WTC11 (cell line): ENCODE measurements around the gene SLC8B1.

Source experiments
- ATF3 ChIP-seq: sonication (generic); formaldehyde crosslinking; conservative IDR thresholded peaks from 2 replicates; pipeline ENCODE4 v1.8.1; 2022; ENCODE audit warnings: mild to moderate bottlenecking, missing genetic modification reagents
- ELF4 ChIP-seq: sonication (generic); formaldehyde crosslinking; IDR thresholded peaks from 2 replicates; pipeline ENCODE4 v1.8.1; 2022; ENCODE audit warnings: low read depth, mild to moderate bottlenecking, moderate library complexity, missing genetic modification reagents
- ESRRA ChIP-seq: sonication (generic); formaldehyde crosslinking; IDR thresholded peaks from 2 replicates; pipeline ENCODE4 v1.8.1; 2022; ENCODE audit warnings: mild to moderate bottlenecking, missing genetic modification reagents, borderline replicate concordance
- MAX ChIP-seq: sonication (generic); formaldehyde crosslinking; IDR thresholded peaks from 2 replicates; pipeline ENCODE4 v1.8.0; 2022; ENCODE audit warnings: mild to moderate bottlenecking, missing genetic modification reagents
- PRRX2 ChIP-seq: fragments of 250-450 bp; sonication (Bioruptor Pico); IDR thresholded peaks from 2 replicates; pipeline ENCODE4 v1.8.0; 2021; ENCODE audit warnings: mild to moderate bottlenecking
- SP1 ChIP-seq: sonication (generic); formaldehyde crosslinking; conservative IDR thresholded peaks from 2 replicates; pipeline ENCODE4 v1.8.1; 2022; ENCODE audit warnings: missing genetic modification reagents
- USF1 ChIP-seq: sonication (generic); formaldehyde crosslinking; IDR thresholded peaks from 2 replicates; pipeline ENCODE4 v1.8.0; 2022; ENCODE audit warnings: mild to moderate bottlenecking, missing genetic modification reagents
- ZNF512 ChIP-seq: sonication (generic); formaldehyde crosslinking; IDR thresholded peaks from 2 replicates; pipeline ENCODE4 v1.8.1; 2022; ENCODE audit warnings: missing genetic modification reagents, borderline replicate concordance
- TF ChIP-seq, protein P1 (sequence below): fragments of 200-600 bp; IDR thresholded peaks from 2 replicates; pipeline ENCODE4 v1.8.0; 2022; ENCODE audit warnings: antibody characterized with exemption
- TF ChIP-seq, protein P2 (sequence below): sonication (generic); formaldehyde crosslinking; IDR thresholded peaks from 2 replicates; pipeline ENCODE4 v1.8.1; 2023; ENCODE audit warnings: mild to moderate bottlenecking, missing genetic modification reagents, moderate library complexity
- TF ChIP-seq, protein P3 (sequence below): sonication (generic); formaldehyde crosslinking; IDR thresholded peaks from 2 replicates; pipeline ENCODE4 v1.8.0; 2023; ENCODE audit warnings: missing genetic modification reagents, mild to moderate bottlenecking, borderline replicate concordance

DNA sequence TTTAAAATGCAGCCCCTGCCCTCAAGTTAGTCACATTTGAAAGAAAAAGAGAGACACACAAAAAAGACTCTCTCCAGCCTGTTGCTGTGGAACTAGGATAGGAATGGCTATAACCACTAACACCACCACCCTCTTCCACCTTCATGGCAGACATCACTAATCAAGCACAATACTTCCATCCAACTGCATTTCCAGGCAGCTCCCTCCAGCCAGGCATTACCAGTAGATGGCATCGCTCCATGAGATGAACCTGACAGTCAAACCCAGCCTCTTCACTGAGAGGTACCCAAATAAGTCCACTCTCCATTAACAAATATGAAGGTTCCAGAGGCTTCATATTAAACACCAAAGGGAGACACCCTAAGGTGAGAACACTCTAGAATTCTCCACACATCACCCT, 24.4 kb downstream of the SLC8B1 start:
- TF ChIP-seq ESRRA, result no peak
- TF ChIP-seq, protein P1, sequence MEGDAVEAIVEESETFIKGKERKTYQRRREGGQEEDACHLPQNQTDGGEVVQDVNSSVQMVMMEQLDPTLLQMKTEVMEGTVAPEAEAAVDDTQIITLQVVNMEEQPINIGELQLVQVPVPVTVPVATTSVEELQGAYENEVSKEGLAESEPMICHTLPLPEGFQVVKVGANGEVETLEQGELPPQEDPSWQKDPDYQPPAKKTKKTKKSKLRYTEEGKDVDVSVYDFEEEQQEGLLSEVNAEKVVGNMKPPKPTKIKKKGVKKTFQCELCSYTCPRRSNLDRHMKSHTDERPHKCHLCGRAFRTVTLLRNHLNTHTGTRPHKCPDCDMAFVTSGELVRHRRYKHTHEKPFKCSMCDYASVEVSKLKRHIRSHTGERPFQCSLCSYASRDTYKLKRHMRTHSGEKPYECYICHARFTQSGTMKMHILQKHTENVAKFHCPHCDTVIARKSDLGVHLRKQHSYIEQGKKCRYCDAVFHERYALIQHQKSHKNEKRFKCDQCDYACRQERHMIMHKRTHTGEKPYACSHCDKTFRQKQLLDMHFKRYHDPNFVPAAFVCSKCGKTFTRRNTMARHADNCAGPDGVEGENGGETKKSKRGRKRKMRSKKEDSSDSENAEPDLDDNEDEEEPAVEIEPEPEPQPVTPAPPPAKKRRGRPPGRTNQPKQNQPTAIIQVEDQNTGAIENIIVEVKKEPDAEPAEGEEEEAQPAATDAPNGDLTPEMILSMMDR, result no peak
- TF ChIP-seq ZNF512 (CRISPR knock-in tag), result no peak
- TF ChIP-seq, protein P2, sequence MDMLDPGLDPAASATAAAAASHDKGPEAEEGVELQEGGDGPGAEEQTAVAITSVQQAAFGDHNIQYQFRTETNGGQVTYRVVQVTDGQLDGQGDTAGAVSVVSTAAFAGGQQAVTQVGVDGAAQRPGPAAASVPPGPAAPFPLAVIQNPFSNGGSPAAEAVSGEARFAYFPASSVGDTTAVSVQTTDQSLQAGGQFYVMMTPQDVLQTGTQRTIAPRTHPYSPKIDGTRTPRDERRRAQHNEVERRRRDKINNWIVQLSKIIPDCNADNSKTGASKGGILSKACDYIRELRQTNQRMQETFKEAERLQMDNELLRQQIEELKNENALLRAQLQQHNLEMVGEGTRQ (CRISPR knock-in tag), result no peak
- TF ChIP-seq SP1, result no peak
- TF ChIP-seq PRRX2 (CRISPR knock-in tag), result no peak
- no peak for TF ChIP-seq MAX
- TF ChIP-seq ELF4 (CRISPR knock-in tag), result no peak
- TF ChIP-seq USF1 (CRISPR knock-in tag), result no peak
- TF ChIP-seq, protein P3, sequence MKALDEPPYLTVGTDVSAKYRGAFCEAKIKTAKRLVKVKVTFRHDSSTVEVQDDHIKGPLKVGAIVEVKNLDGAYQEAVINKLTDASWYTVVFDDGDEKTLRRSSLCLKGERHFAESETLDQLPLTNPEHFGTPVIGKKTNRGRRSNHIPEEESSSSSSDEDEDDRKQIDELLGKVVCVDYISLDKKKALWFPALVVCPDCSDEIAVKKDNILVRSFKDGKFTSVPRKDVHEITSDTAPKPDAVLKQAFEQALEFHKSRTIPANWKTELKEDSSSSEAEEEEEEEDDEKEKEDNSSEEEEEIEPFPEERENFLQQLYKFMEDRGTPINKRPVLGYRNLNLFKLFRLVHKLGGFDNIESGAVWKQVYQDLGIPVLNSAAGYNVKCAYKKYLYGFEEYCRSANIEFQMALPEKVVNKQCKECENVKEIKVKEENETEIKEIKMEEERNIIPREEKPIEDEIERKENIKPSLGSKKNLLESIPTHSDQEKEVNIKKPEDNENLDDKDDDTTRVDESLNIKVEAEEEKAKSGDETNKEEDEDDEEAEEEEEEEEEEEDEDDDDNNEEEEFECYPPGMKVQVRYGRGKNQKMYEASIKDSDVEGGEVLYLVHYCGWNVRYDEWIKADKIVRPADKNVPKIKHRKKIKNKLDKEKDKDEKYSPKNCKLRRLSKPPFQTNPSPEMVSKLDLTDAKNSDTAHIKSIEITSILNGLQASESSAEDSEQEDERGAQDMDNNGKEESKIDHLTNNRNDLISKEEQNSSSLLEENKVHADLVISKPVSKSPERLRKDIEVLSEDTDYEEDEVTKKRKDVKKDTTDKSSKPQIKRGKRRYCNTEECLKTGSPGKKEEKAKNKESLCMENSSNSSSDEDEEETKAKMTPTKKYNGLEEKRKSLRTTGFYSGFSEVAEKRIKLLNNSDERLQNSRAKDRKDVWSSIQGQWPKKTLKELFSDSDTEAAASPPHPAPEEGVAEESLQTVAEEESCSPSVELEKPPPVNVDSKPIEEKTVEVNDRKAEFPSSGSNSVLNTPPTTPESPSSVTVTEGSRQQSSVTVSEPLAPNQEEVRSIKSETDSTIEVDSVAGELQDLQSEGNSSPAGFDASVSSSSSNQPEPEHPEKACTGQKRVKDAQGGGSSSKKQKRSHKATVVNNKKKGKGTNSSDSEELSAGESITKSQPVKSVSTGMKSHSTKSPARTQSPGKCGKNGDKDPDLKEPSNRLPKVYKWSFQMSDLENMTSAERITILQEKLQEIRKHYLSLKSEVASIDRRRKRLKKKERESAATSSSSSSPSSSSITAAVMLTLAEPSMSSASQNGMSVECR (CRISPR knock-in tag), result no peak
- TF ChIP-seq ATF3 (CRISPR knock-in tag), result no peak
